SK-N-MC (cell line): ENCODE measurements around the gene ZCCHC14.

Source experiments
- DNase-seq: peaks from one replicate; pipeline ENCODE4 v3.0.0-alpha.2; 2011; ENCODE audit warnings: low read depth, low spot score
- H3K27ac ChIP-seq: fragments of 200-600 bp; sonication (generic); 2 replicates; pipeline ENCODE4 v1.5.1; 2016; ENCODE audit warnings: mixed run types
- H3K36me3 ChIP-seq: fragments of 200-600 bp; sonication (generic); 2 replicates; pipeline ENCODE4 v1.6.1; 2017; ENCODE audit warnings: antibody characterized with exemption, low read length, mixed read lengths; ENCODE audit not compliant: insufficient read depth
- H3K4me3 ChIP-seq: fragments of 200-600 bp; sonication (generic); 2 replicates; pipeline ENCODE4 v1.5.1; 2016
- H3K9ac ChIP-seq: fragments of 200-600 bp; sonication (generic); 2 replicates; pipeline ENCODE4 v1.8.0; 2017; ENCODE audit warnings: mixed run types, mixed read lengths; ENCODE audit not compliant: insufficient read length
- H3K9me3 ChIP-seq: fragments of 200-600 bp; sonication (generic); 2 replicates; pipeline ENCODE4 v1.6.1; 2017; ENCODE audit warnings: low read depth, mild to moderate bottlenecking, antibody characterized with exemption, low read length, moderate library complexity, mixed read lengths
- EZH2 ChIP-seq: fragments of 200-600 bp; sonication (generic); IDR thresholded peaks from one replicate; pipeline ENCODE4 v1.6.1; 2017; ENCODE audit warnings: antibody characterized with exemption
- FOXP2 ChIP-seq: optimal IDR thresholded peaks from 2 replicates; pipeline ENCODE3; 2011; ENCODE audit warnings: mild to moderate bottlenecking, moderate library complexity; ENCODE audit not compliant: insufficient read depth; ENCODE audit errors: extremely low read length, control extremely low read depth
- POLR2AphosphoS5 ChIP-seq: IDR thresholded peaks from 2 replicates; pipeline ENCODE4 v1.6.1; 2012; ENCODE audit warnings: mild to moderate bottlenecking, low read depth, low read length, borderline replicate concordance

Gene ZCCHC14

GRCh38 chr16:87466975-87467501 is 25.8 kb downstream of the ZCCHC14 start:
- Histone ChIP-seq H3K27ac (no peak overlapping the region), H3K9me3 (no peaks in the 10 kb centered on the region), H3K4me3 (no peak overlapping the region), H3K36me3 (no peaks in the 10 kb centered on the region), H3K9ac (no peak overlapping the region)
- TF ChIP-seq POLR2AphosphoS5 (no peak), EZH2 (no peak), FOXP2 (no peak)
- DNase-seq, result no peak

GRCh38 chr16:87465879-87466278 is 26.9 kb downstream of the ZCCHC14 start:
- Histone ChIP-seq H3K4me3 (no peak overlapping the region), H3K9ac (no peak overlapping the region), H3K27ac (peak overlapping the region; percentile 77; the same call in 1 of the 2 replicates), H3K36me3 (no peaks in the 10 kb centered on the region), H3K9me3 (no peaks in the 10 kb centered on the region)
- DNase-seq, result no peak
- no peak for TF ChIP-seq EZH2
- TF ChIP-seq FOXP2, result no peak
- TF ChIP-seq POLR2AphosphoS5, result no peak

DNA sequence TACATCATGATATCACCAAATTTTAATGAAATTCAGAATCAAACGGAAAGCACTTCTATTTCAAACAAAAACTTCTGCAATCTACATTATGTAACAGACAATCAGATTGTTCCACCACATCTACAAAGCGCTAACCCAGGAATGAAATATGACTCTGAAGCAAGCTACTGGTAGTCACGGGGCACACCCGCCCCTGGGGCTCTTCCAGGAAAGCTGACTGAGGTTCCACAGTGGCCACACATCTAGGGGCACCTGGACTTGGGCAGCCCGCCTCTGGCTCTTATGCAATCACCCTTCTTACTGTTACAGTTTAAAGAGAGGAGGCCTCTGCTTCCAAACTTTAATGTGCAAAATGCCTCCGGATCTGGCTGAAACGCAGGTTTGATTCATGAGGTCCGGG is 27.5 kb downstream of the ZCCHC14 start:
- peak overlapping the region; percentile 49 for H3K4me3 ChIP-seq
- H3K9me3 ChIP-seq, result no peaks in the 10 kb centered on the region
- DNase-seq, result no peak
- H3K36me3 ChIP-seq, result no peaks in the 10 kb centered on the region
- TF ChIP-seq FOXP2 (no peak), POLR2AphosphoS5 (no peak), EZH2 (no peak)
- peak overlapping the region; percentile 14 for H3K9ac ChIP-seq
- peak overlapping the region; percentile 77 for H3K27ac ChIP-seq

GRCh38 chr16:87464691-87465300 is 28.0 kb downstream of the ZCCHC14 start:
- no peak for DNase-seq
- TF ChIP-seq POLR2AphosphoS5 (no peak), EZH2 (no peak), FOXP2 (no peak)
- Histone ChIP-seq H3K9me3 (no peaks in the 10 kb centered on the region), H3K9ac (peak overlapping the region; percentile 14), H3K27ac (peak overlapping the region; percentile 77), H3K36me3 (no peaks in the 10 kb centered on the region), H3K4me3 (peak overlapping the region; percentile 49)

DNA sequence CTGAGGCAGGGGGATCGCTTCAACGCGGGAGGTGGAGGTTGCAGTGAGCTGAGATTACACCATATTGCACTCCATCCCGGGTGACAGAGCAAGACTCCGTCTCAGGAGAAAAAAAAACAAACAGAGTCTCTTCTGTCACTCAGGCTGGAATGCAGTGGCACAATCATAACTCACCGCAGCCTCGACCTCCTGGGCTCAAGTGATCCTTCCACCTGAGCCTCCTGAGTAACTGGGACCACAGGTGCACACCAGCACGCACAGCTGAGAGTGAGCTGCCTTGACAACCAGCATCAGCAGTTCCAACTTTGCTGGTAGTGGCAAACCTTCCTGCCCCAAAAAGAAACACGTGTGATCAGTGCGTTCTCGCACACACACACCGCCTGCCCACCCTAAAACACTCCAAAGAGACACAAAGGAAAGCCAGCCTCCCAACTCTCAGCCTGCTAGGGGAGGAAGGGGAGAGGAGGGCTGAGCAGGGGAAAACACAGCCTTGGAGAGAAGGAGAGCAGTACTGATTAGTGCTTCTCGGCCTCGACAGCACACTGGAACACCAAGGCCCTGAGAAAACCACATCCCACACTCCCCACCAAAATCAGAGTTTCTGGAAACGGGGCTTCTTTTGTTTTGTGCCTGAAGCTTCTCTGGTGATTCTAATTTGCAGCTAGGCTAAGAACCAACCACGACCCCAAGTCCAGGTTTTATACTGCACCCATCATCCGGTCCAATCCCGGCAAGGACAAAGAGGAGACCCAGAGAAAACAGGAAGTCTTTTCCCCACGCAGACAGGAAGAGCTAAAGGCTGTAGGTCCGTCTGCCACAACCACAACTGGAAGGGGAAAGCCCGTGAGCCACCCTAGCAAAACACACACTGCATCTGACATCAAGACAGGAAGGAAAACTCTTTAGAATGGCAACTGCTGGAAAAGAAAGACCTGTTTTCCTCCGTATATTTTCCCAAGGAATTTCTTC is 28.8 kb downstream of the ZCCHC14 start:
- Histone ChIP-seq H3K9ac (no peak overlapping the region), H3K27ac (peak overlapping the region; percentile 77; the same call in 1 of the 2 replicates), H3K9me3 (no peaks in the 10 kb centered on the region), H3K36me3 (no peaks in the 10 kb centered on the region), H3K4me3 (peak overlapping the region; percentile 49; the same call in 1 of the 2 replicates)
- TF ChIP-seq FOXP2, result no peak
- TF ChIP-seq EZH2, result no peak
- no peak for TF ChIP-seq POLR2AphosphoS5
- no peak for DNase-seq

DNA sequence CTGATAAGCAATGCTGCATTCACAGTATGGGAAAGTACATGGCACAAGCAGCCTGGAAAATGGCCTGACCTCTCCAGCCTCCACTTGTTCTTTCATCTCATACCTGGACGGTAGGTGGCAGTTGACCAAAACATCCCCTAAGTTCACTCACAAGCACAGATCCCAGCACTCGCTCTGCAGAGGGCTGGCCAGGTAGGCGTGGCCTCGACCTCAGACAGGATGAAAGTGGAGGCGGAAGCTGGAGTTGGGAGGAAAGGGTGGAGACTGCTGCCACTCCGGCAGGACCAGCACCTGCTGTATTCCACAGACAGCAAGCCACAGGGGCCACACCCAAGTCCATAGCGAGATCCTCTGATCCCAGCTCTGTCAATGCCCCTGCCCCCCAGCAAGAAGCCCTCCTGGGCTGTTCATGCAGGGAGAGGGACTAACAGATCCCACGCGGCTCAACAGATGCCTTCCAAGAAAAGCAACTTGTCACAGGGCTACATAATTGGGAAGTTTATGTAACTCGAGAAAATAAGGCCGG is 31.3 kb downstream of the ZCCHC14 start:
- Histone ChIP-seq H3K27ac (no peak overlapping the region), H3K36me3 (no peaks in the 10 kb centered on the region), H3K9me3 (no peaks in the 10 kb centered on the region), H3K9ac (no peak overlapping the region), H3K4me3 (no peak overlapping the region)
- no peak for DNase-seq
- no peak for TF ChIP-seq EZH2
- no peak for TF ChIP-seq POLR2AphosphoS5
- TF ChIP-seq FOXP2, result no peak

GRCh38 chr16:87460936-87461335 is 31.9 kb downstream of the ZCCHC14 start:
- no peak for DNase-seq
- no peak overlapping the region for H3K27ac ChIP-seq
- H3K4me3 ChIP-seq, result no peak overlapping the region
- TF ChIP-seq FOXP2, result no peak
- no peak for TF ChIP-seq POLR2AphosphoS5
- no peak for TF ChIP-seq EZH2
- no peaks in the 10 kb centered on the region for H3K36me3 ChIP-seq
- no peak overlapping the region for H3K9ac ChIP-seq
- H3K9me3 ChIP-seq, result no peaks in the 10 kb centered on the region

GRCh38 chr16:87459833-87460232 is 33.0 kb downstream of the ZCCHC14 start:
- no peak overlapping the region for H3K4me3 ChIP-seq
- TF ChIP-seq EZH2 (no peak), POLR2AphosphoS5 (no peak), FOXP2 (no peak)

DNA sequence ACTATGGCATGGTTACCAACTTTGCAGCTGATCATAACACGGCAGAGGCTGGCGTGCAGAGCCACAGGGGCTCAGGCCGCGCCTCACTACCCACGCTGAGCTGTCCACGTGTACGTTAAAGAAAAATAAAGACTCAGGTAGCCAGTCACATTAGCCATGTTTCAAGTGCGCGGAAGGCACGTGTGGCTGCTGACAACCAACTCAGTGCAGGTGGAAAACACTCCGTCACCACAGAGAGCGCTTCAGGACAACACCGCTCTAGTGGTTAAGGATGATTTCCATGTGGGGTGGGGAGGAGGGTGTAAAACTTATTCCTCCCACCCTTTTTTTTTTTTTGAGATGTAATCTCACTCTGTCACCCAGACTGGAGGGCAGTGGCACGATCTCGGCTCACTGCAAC is 33.8 kb downstream of the ZCCHC14 start:
- H3K9ac ChIP-seq, result no peak overlapping the region
- no peak for TF ChIP-seq POLR2AphosphoS5
- TF ChIP-seq EZH2, result no peak
- TF ChIP-seq FOXP2, result no peak

More at GRCh38 chr16:87459833-87460232, 33.0 kb downstream of the ZCCHC14 start:
- H3K9ac ChIP-seq, result no peak overlapping the region
- no peak overlapping the region for H3K27ac ChIP-seq
- no peaks in the 10 kb centered on the region for H3K9me3 ChIP-seq
- no peaks in the 10 kb centered on the region for H3K36me3 ChIP-seq
- DNase-seq, result no peak

More for the DNA sequence above, 33.8 kb downstream of the ZCCHC14 start:
- Histone ChIP-seq H3K4me3 (no peak overlapping the region), H3K9me3 (no peaks in the 10 kb centered on the region), H3K27ac (no peak overlapping the region), H3K36me3 (no peaks in the 10 kb centered on the region)
- no peak for DNase-seq
